Fibroblast of skin of back (primary cell): Measurements from ENCODE around the gene SV2C.

Experiments used
- DNase-seq: peaks from one replicate; pipeline ENCODE4 v3.0.0-alpha.2; 2013

The SV2C gene

GRCh38 chr5:76386360-76386759 lies 303.2 kb downstream of the SV2C start:
- DNase-seq = no peak

GRCh38 chr5:76388236-76388635 lies 305.1 kb downstream of the SV2C start:
- DNase-seq = no peak

GRCh38 chr5:76388791-76389512 lies 305.8 kb downstream of the SV2C start:
- DNase-seq = no peak

- no peak for DNase-seq
Measured at GRCh38 chr5:76389513-76390154, 306.5 kb downstream of the SV2C start.

GRCh38 chr5:76391014-76391413 lies 307.8 kb downstream of the SV2C start:
- no peak for DNase-seq

- DNase-seq = no peak
Measured at GRCh38 chr5:76393035-76393680, 310.0 kb downstream of the SV2C start.

GRCh38 chr5:76397200-76397599 lies 314.0 kb downstream of the SV2C start:
- DNase-seq = no peak

GRCh38 chr5:76399268-76399667 lies 316.1 kb downstream of the SV2C start:
- DNase-seq = no peak

GRCh38 chr5:76400466-76400865 lies 317.3 kb downstream of the SV2C start:
- no peak for DNase-seq

GRCh38 chr5:76401801-76402250 lies 318.6 kb downstream of the SV2C start:
- DNase-seq = no peak

- DNase-seq = no peak
Measured at GRCh38 chr5:76402251-76402885, 319.2 kb downstream of the SV2C start.

- DNase-seq = peak; percentile 62
Measured at GRCh38 chr5:76402886-76403765, 319.9 kb downstream of the SV2C start, which contains the start of gene IQGAP2. IQGAP2 (plus strand) TSS chr5:76403285; CDS start chr5:76403546, 261 bp downstream.
